Thyroid gland (tissue), 4 donors: ENCODE data around the gene INSL3. TPM values are rescaled to one million over a fixed set of nuclear protein-coding genes. Genes with fewer than 3 reads are reported as not detected.

Experiments
- DNase-seq, 2 donors: peaks; one replicate each; pipeline ENCODE4 v3.0.0-alpha.2; 2019
- H3K27ac ChIP-seq, 3 donors: fragments of 200-600 bp; sonication (generic); 1 replicate in 2 of 3; 2 replicates in 1 of 3; pipeline ENCODE4 v1.5.1; 2016 to 2019; ENCODE audit warnings: mild to moderate bottlenecking in 1 of 3, moderate library complexity in 1 of 3
- H3K27me3 ChIP-seq: fragments of 200-600 bp; sonication (generic); one replicate; pipeline ENCODE4 v1.5.1; 2019
- H3K36me3 ChIP-seq, 2 donors: fragments of 200-600 bp; sonication (generic); one replicate each; pipeline ENCODE4 v1.5.1; 2016 to 2019
- H3K4me1 ChIP-seq, 2 donors: fragments of 200-600 bp; sonication (generic); one replicate each; pipeline ENCODE4 v1.5.1; 2017 to 2019
- H3K4me3 ChIP-seq, 3 donors: fragments of 200-600 bp; sonication (generic); replicated peaks in 1 of 3; 1 replicate in 2 of 3; 2 replicates in 1 of 3; pipeline ENCODE4 v1.5.1; 2016; ENCODE audit warnings: mild to moderate bottlenecking in 1 of 3
- H3K9me3 ChIP-seq: fragments of 200-600 bp; sonication (generic); one replicate; pipeline ENCODE4 v1.5.1; 2017
- CTCF ChIP-seq, 6 experiments: fragments of 200-600 bp in 3 of 6; fragments of 450-650 bp in 3 of 6; sonication (generic) in 3 of 6; IDR thresholded peaks; one replicate each; pipeline ENCODE4 v1.5.1; 2016 to 2019; ENCODE audit warnings: antibody characterized with exemption in 6 of 6, mild to moderate bottlenecking in 2 of 6, inconsistent platforms in 1 of 6, moderate library complexity in 1 of 6
- POLR2A ChIP-seq, 2 donors: fragments of 450-650 bp; IDR thresholded peaks; one replicate each; pipeline ENCODE4 v1.6.1; 2017; ENCODE audit warnings: antibody characterized with exemption in 2 of 2, mild to moderate bottlenecking in 2 of 2, moderate library complexity in 1 of 2
- WGBS, 2 donors: methylation state at CpG; one replicate each; pipeline ENCODE4 v1.1.5; 2017; 5-methylcytosine and 5-hydroxymethylcytosine counted together
- intact Hi-C: fragments of 100-400 bp; cut with DNase I; formaldehyde crosslinking; loops from one replicate; pipeline ENCODE4 v1.15.1; 2023
- total RNA-seq, 4 donors: library from RNA; depleted of rRNA; stranded (reverse); fragments of >200 nt; gene quantifications; one replicate each; pipeline ENCODE4 v1.2.3, GENCODE V29; 2016

The INSL3 gene
- total RNA-seq, 4 donors from 2014 or later = 0.89 to 0.94 TPM; not detected in 2

- no peak overlapping the region for H3K27ac ChIP-seq
- H3K36me3 ChIP-seq = no peaks in the 10 kb centered on the region
- WGBS, 2 donors = 55 to 61% methylated on average over 8 to 9 of the region's 9 CpGs
- no peak overlapping the region for H3K4me3 ChIP-seq
- TF ChIP-seq CTCF (IDR thresholded peaks at IDR 0.05) (no peak), POLR2A (IDR thresholded peaks at IDR 0.05) (no peak)
- no peaks in the 10 kb centered on the region for H3K9me3 ChIP-seq
- no peak for DNase-seq
- H3K27me3 ChIP-seq = peaks cover 10% of the 10 kb centered on the region
- H3K4me1 ChIP-seq = peaks cover 0 to 12% of the 10 kb centered on the region in 2 donors
- intact Hi-C loops = no loop called here
Observed at GRCh38 chr19:17794412-17794730, 26.9 kb downstream of the INSL3 start.

- DNase-seq = no peak
- Histone ChIP-seq H3K9me3 (no peaks in the 10 kb centered on the region), H3K36me3 (no peaks in the 10 kb centered on the region), H3K4me1 (peaks cover 0 to 11% of the 10 kb centered on the region in 2 donors), H3K27ac (no peak overlapping the region), H3K4me3 (no peak overlapping the region), H3K27me3 (peaks cover 8% of the 10 kb centered on the region)
- TF ChIP-seq POLR2A (IDR thresholded peaks at IDR 0.05) = no peak
- no peak for TF ChIP-seq CTCF (IDR thresholded peaks at IDR 0.05)
- intact Hi-C loops = no loop called here
- WGBS, 2 donors = 72 to 74% methylated on average over 6 of the region's 6 CpGs
Observed at GRCh38 chr19:17790059-17790780, 31.1 kb downstream of the INSL3 start.

GRCh38 chr19:17788632-17789031 is 32.7 kb downstream of the INSL3 start:
- Histone ChIP-seq H3K27me3 (no peaks in the 10 kb centered on the region), H3K27ac (no peak overlapping the region), H3K4me1 (peaks cover 0 to 5% of the 10 kb centered on the region in 2 donors), H3K4me3 (no peak overlapping the region), H3K9me3 (no peaks in the 10 kb centered on the region), H3K36me3 (no peaks in the 10 kb centered on the region)
- DNase-seq = no peak
- TF ChIP-seq POLR2A (IDR thresholded peaks at IDR 0.05) (no peak), CTCF (IDR thresholded peaks at IDR 0.05) (no peak)
- WGBS, 2 donors = 80 to 86% methylated on average over 2 of the region's 2 CpGs
- intact Hi-C loops = no loop called here

GRCh38 chr19:17787274-17787913 is 33.9 kb downstream of the INSL3 start:
- H3K4me1 ChIP-seq = peaks cover 0 to 5% of the 10 kb centered on the region in 2 donors
- intact Hi-C loops = no loop called here
- no peak for TF ChIP-seq POLR2A (IDR thresholded peaks at IDR 0.05)
- no peak for TF ChIP-seq CTCF (IDR thresholded peaks at IDR 0.05)
- no peak overlapping the region for H3K4me3 ChIP-seq
- H3K27me3 ChIP-seq = no peaks in the 10 kb centered on the region
- no peaks in the 10 kb centered on the region for H3K36me3 ChIP-seq
- 76 to 89% methylated on average over 4 to 8 of the region's 14 CpGs for WGBS, 2 donors
- no peak for DNase-seq
- H3K27ac ChIP-seq = no peak overlapping the region
- no peaks in the 10 kb centered on the region for H3K9me3 ChIP-seq
